Suprapubic skin (tissue), 4 donors: ENCODE data around the gene JMJD8. TPM values are rescaled to one million over a fixed set of nuclear protein-coding genes. Genes with fewer than 3 reads are reported as not detected.

Experiments used
- DNase-seq, 2 donors: peaks; one replicate each; pipeline ENCODE4 v3.0.0-alpha.2; 2019; ENCODE audit warnings: low spot score in 2 of 2
- H3K27ac ChIP-seq: fragments of 200-600 bp; sonication (generic); one replicate; pipeline ENCODE4 v1.5.1; 2019
- H3K27me3 ChIP-seq: fragments of 200-600 bp; sonication (generic); one replicate; pipeline ENCODE4 v1.5.1; 2019
- H3K36me3 ChIP-seq: fragments of 200-600 bp; sonication (generic); one replicate; pipeline ENCODE4 v1.5.1; 2019
- H3K4me1 ChIP-seq: fragments of 200-600 bp; sonication (generic); one replicate; pipeline ENCODE4 v1.5.1; 2019
- H3K4me3 ChIP-seq: fragments of 200-600 bp; sonication (generic); one replicate; pipeline ENCODE4 v1.5.1; 2019; ENCODE audit warnings: mild to moderate bottlenecking
- H3K9me3 ChIP-seq: fragments of 200-600 bp; sonication (generic); one replicate; pipeline ENCODE4 v1.5.1; 2019
- CTCF ChIP-seq, 2 donors: fragments of 200-600 bp in 1 of 2; fragments of 450-650 bp in 1 of 2; sonication (generic) in 1 of 2; IDR thresholded peaks; one replicate each; pipeline ENCODE4 v1.5.1; 2016 to 2019; ENCODE audit warnings: antibody characterized with exemption in 2 of 2, mild to moderate bottlenecking in 1 of 2, moderate library complexity in 1 of 2
- EP300 ChIP-seq: sonication (generic); formaldehyde crosslinking; IDR thresholded peaks from one replicate; pipeline ENCODE4 v1.6.1; 2017; ENCODE audit warnings: antibody characterized with exemption
- POLR2A ChIP-seq, 2 donors: fragments of 450-650 bp; IDR thresholded peaks; one replicate each; pipeline ENCODE4 v1.6.1; 2017; ENCODE audit warnings: antibody characterized with exemption in 2 of 2, mild to moderate bottlenecking in 2 of 2, moderate library complexity in 2 of 2
- POLR2AphosphoS5 ChIP-seq, 3 donors: sonication (generic); formaldehyde crosslinking; IDR thresholded peaks; one replicate each; pipeline ENCODE4 v1.6.1; 2017; ENCODE audit warnings: antibody characterized with exemption in 3 of 3
- WGBS: methylation state at CpG from one replicate; pipeline ENCODE4 v1.1.5; 2018; 5-methylcytosine and 5-hydroxymethylcytosine counted together
- total RNA-seq, 4 donors: library from RNA; depleted of rRNA; stranded (reverse); fragments of >200 nt; gene quantifications; one replicate each; pipeline ENCODE4 v1.1.0, GENCODE V29; 2016

The JMJD8 gene
- total RNA-seq, 4 donors from 2014 or later: 47.0 to 87.4 (median 60.5) TPM

- peaks cover 99% of the 10 kb centered on the region for H3K27me3 ChIP-seq
- peak overlapping the region; percentile 43 for H3K4me3 ChIP-seq
- no peaks in the 10 kb centered on the region for H3K9me3 ChIP-seq
- H3K27ac ChIP-seq: no peak overlapping the region
- H3K4me1 ChIP-seq: peaks cover 28% of the 10 kb centered on the region
- 0% methylated on average over 5 of the region's 49 CpGs for WGBS
- no peak for TF ChIP-seq EP300
- no peak for TF ChIP-seq POLR2A (IDR thresholded peaks at IDR 0.05)
- no peak for TF ChIP-seq POLR2AphosphoS5 (IDR thresholded peaks at IDR 0.05)
- no peak for TF ChIP-seq CTCF (IDR thresholded peaks at IDR 0.05)
- H3K36me3 ChIP-seq: no peaks in the 10 kb centered on the region
- DNase-seq: no peak
These were observed 22.3 kb upstream of the JMJD8 start for GRCh38 chr16:706189-707061.

- no peak for DNase-seq
- H3K9me3 ChIP-seq: no peaks in the 10 kb centered on the region
- no peak within 1 kb of the TSS for H3K27ac ChIP-seq
- peaks cover 31% of the 10 kb centered on the region for H3K4me1 ChIP-seq
- H3K36me3 ChIP-seq: no peaks in the 10 kb centered on the region
- 4% methylated on average over 15 of the region's 115 CpGs for WGBS
- peak within 1 kb of the TSS; percentile 43 for H3K4me3 ChIP-seq
- TF ChIP-seq POLR2A (IDR thresholded peaks at IDR 0.05) (no peak), POLR2AphosphoS5 (IDR thresholded peaks at IDR 0.05) (no peak), CTCF (IDR thresholded peaks at IDR 0.05) (no peak), EP300 (no peak)
- peaks cover 99% of the 10 kb centered on the region for H3K27me3 ChIP-seq
These were observed 21.5 kb upstream of the JMJD8 start, which contains the start of gene FBXL16 for GRCh38 chr16:705431-706188. Gene FBXL16, minus strand, starts transcription at chr16:705801. Its CDS starts 8,396 bp downstream, at chr16:697405.

- Histone ChIP-seq H3K9me3 (no peaks in the 10 kb centered on the region), H3K4me3 (peak overlapping the region; percentile 43), H3K27ac (no peak overlapping the region), H3K27me3 (peaks cover 99% of the 10 kb centered on the region), H3K4me1 (peaks cover 35% of the 10 kb centered on the region), H3K36me3 (no peaks in the 10 kb centered on the region)
- WGBS: 15% methylated on average over 13 of the region's 50 CpGs
- DNase-seq: no peak
- TF ChIP-seq POLR2AphosphoS5 (IDR thresholded peaks at IDR 0.05) (no peak), CTCF (IDR thresholded peaks at IDR 0.05) (no peak), EP300 (no peak)
These were observed 20.6 kb upstream of the JMJD8 start for GRCh38 chr16:704552-705380.

- Histone ChIP-seq H3K27ac (no peak overlapping the region), H3K4me3 (no peak overlapping the region), H3K9me3 (no peaks in the 10 kb centered on the region), H3K27me3 (peaks cover 99% of the 10 kb centered on the region), H3K36me3 (no peaks in the 10 kb centered on the region), H3K4me1 (peaks cover 35% of the 10 kb centered on the region)
- TF ChIP-seq EP300: no peak
- TF ChIP-seq CTCF (IDR thresholded peaks at IDR 0.05): no peak
- no peak for TF ChIP-seq POLR2AphosphoS5 (IDR thresholded peaks at IDR 0.05)
- no peak for TF ChIP-seq POLR2A (IDR thresholded peaks at IDR 0.05)
- 53% methylated on average over 6 of the region's 7 CpGs for WGBS
- DNase-seq: no peak
These were observed 19.9 kb upstream of the JMJD8 start for GRCh38 chr16:704047-704446.
